GM18868 (cell line): ENCODE results near the gene GNG3.

ENCODE experiments used
- ATAC-seq: cut with Tn5 transposase; IDR thresholded peaks from one replicate; pipeline ENCODE4 v1.9.1; 2021; ENCODE audit warnings: mild to moderate bottlenecking, moderate library complexity; ENCODE audit not compliant: unreplicated experiment

Gene GNG3

GRCh38 chr11:62753736-62754603 lies 46.5 kb downstream of the GNG3 start, which contains the start of gene ZBTB3:
Gene ZBTB3, minus strand, starts transcription at chr11:62754160. Its CDS starts 496 bp downstream, at chr11:62753664.
- peak; percentile 96 for ATAC-seq

GRCh38 chr11:62755086-62755615 lies 47.7 kb downstream of the GNG3 start:
- no peak for ATAC-seq

GRCh38 chr11:62757846-62758788 lies 50.6 kb downstream of the GNG3 start:
- no peak for ATAC-seq
